HG03354 (cell line): ENCODE data around the gene PTPN6.

Source experiments
- ATAC-seq: cut with Tn5 transposase; IDR thresholded peaks from one replicate; pipeline ENCODE4 v1.9.1; 2021; ENCODE audit warnings: mild to moderate bottlenecking; ENCODE audit not compliant: unreplicated experiment, poor library complexity, severe bottlenecking

The PTPN6 gene

GRCh38 chr12:6963791-6964413 is 12.7 kb downstream of the PTPN6 start:
- ATAC-seq, result no peak

GRCh38 chr12:6964605-6965025 is 13.5 kb downstream of the PTPN6 start:
- ATAC-seq, result peak; percentile 4

- ATAC-seq, result peak; percentile 49
Observed at GRCh38 chr12:6965026-6965661, 14.0 kb downstream of the PTPN6 start.

DNA sequence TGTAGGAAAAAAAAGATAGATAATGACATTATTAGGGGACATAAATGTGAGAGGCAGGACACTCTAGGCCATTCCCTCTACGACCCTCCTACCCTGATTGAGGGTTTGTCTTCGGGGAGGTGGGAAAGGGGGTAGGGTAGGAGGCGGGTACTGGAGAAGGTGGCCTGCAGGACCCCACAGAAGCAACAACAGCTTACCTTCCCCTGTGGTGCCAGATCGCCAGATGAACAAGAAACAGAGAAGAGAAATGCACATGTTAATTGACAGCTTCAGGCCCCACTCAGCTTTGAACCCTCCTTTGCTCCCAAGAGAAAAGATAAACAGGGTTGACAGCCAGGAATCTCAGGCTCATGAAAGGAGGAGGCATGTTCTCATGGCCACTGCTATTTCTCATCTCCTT is 14.6 kb downstream of the PTPN6 start:
- ATAC-seq, result no peak

GRCh38 chr12:6966351-6966750 is 15.2 kb downstream of the PTPN6 start:
- ATAC-seq, result no peak

GRCh38 chr12:6967651-6968100 is 16.5 kb downstream of the PTPN6 start:
- ATAC-seq, result no peak

- ATAC-seq, result no peak
Observed at GRCh38 chr12:6968426-6968825, 17.3 kb downstream of the PTPN6 start.

GRCh38 chr12:6970096-6970527 is 19.0 kb downstream of the PTPN6 start:
- peak; percentile 9 for ATAC-seq

GRCh38 chr12:6974180-6974579 is 23.0 kb downstream of the PTPN6 start:
- no peak for ATAC-seq

GRCh38 chr12:6975297-6976032 is 24.3 kb downstream of the PTPN6 start:
- ATAC-seq, result no peak

DNA sequence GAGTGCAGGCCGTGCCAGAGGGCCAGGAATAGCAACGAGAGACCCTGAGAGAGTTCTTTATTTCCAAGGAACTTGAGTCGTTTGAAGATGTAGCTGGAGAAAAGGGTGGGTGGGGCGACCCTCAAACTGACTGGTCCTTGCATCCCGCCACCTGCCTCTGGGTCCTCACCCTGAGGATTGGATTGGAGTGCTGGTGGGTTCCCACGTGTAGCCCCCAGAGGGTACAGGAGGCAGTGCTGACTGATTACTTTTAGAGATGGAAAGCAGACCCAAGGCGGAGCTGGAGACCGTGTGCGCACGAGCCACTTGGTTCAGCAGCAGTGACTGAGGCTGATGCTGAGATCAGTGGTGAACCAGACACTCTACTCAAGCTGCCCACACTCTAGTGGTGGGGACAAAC is 26.5 kb downstream of the PTPN6 start:
- ATAC-seq, result no peak

DNA sequence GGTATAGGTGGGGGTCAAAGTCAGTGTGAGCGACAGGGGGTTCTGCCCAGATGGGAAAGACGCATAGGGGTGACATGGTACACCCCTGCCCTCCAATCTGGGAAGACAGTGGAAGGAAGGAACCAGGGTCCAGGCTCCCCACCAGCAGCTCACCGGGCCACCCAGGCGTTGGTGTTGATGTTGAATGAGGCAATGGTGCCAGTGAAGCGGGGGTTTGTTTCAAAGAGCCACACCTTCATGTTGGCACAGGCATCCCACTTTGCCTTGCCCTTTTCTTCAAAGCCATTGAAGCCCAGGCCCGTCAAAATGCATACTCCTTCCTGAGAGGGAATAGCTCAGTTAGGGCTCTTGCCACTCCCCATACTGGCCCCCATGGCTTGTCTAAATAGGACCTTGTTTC is 27.0 kb downstream of the PTPN6 start:
- ATAC-seq, result no peak

DNA sequence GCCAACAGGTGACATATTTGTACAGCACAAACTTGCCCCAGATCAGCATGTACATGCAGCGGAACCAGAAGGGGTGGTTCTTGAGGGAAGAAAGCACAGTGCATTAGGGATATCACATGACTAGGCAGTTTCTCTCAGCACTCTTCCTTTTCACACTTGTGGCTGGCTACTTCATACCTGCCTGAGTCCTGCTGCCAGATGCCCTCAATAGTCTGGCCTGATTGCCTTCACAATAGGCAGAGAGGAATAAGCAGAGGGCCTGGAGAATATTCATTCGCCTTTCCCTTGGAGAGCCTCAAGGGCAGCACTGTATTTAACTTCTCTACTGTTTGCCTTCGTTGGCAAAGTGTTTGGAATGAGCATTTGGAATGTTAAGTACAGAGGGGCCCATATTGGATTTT is 27.5 kb downstream of the PTPN6 start:
- ATAC-seq, result no peak

DNA sequence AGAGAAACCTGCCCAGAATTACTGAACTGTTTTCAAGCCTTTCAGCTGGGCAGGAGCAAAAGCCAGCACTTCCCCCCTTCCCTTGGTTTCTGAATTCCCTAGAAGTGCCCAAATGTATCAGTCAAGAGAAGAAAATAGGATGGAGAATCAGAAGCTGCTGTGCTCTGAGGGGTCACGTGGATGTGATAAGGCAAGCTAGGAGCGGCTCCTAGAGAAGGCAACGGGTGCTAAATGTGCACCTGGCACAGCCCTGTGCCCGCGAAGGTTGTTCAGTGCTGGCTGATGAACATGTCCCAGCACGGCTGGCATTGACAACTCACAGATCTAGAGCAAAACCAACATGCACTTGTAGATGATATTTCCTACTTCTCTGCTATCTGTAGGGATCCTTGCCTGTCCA is 27.9 kb downstream of the PTPN6 start:
- no peak for ATAC-seq

DNA sequence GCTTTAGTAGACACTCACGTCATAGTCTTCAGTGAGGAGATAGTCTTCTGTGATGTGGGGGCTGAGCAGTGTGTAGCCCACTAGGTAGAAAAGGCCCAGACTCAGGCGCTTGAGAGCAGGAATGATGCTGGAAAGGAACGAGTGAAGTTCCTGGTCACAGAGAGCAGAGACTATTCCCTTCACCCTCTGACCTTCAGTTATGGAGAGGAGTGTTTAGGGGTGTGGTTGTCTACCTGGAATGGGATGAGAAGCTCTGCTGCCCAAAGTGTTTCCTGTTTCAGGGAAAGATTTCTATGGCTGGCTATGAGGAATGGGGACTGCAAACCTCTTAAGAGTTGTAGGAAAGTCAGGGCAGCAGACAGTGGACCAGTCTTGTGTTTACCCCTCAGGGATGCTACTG is 28.3 kb downstream of the PTPN6 start:
- ATAC-seq, result no peak

GRCh38 chr12:6980075-6980474 is 28.9 kb downstream of the PTPN6 start:
- no peak for ATAC-seq

GRCh38 chr12:6980740-6981139 is 29.6 kb downstream of the PTPN6 start:
- no peak for ATAC-seq

DNA sequence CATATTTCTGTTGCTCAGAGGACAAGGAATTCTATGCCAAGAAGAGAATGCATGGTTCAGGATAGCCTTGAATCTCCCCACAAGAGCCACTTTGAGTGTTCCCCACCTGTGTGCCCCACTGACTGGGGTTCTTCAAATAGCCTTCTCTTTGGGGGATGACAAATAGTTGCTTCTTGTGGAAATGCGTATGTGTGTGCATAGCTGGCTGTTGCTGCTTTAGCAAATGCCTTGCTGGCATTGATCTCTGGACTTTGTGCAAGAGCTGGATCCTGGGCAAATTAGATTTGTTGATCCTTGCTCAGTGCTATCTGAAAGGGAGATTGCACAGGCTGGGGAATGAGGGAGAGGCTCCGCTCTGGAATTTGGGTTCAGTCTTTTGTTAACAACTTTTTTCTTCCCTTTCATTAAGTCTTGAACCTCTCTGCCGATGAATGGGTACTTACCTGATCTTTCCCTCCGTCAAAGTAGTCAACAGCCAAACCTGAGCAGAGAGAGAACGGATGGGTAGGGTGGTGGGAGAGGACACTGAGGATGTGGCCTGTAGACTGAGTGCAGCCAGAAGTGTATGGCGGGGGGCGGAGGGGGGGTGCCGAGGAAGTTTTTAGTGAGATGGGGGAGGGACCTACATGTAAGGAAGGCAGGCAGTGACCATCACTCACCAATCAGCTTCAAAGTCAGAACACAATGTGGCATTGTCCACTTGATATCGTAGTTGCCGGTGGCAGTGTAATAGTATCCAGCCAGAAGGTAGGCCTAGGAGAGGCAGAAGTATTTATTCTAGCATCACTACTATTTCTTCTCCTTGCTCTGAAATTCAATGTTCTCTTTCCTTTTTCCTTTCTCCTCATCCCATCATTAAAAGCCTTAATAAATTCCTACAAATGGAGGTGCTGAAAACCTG is 30.2 kb downstream of the PTPN6 start:
- no peak for ATAC-seq

- ATAC-seq, result no peak
Observed at GRCh38 chr12:6982532-6982931, 31.4 kb downstream of the PTPN6 start.

DNA sequence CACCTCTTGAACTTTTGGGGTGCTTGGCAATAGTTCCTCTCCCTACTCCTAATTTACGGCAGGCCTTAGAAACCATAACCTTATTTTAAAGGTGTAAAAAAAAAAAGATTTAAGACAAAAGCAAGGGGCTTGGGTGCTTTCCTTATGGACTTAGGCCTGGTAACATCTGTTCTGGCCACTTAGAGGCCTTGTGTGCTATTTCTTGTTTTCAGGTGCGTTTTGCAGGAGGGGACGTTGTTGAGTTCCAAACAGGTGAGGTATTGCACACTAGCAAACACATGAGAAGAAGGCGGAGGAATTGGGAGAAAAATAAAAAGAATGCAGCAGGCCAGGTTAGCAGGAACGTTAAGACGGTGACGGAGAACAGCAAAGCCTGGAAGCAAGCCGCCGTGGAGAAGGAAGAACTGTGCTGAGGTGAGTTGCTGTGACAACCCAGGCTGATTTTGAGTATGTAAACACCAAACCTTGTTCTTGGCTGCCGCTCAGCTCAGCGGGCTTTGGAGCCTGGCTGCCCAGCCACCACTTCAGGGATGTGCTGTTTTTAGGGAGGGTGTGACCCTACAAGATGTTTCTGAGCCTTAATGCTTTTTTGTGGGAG is 36.9 kb downstream of the PTPN6 start:
- no peak for ATAC-seq
